NB4 (cell line): ENCODE measurements around the gene DNAJC13.
"Not testable (repeated sequence)": the region's sequence is repeated elsewhere in the genome, so short reads cannot be mapped to it uniquely, and the experiment has no call there.

Source experiments
- DNase-seq: peaks from one replicate; pipeline ENCODE4 v3.0.0; 2010; ENCODE audit warnings: low read depth
- H3K4me3 ChIP-seq: one replicate; pipeline ENCODE4 v1.5.1; 2011; ENCODE audit warnings: mild to moderate bottlenecking, low read depth, low read length, moderate library complexity
- MYC ChIP-seq: IDR thresholded peaks from 2 replicates; pipeline ENCODE4 v1.6.1; 2011; ENCODE audit warnings: low read depth, low read length
- POLR2A ChIP-seq: IDR thresholded peaks from 2 replicates; pipeline ENCODE4 v1.6.1; 2011; ENCODE audit warnings: mild to moderate bottlenecking; ENCODE audit not compliant: insufficient read length; ENCODE audit errors: extremely low read depth
- TF ChIP-seq, protein P1 (sequence below): IDR thresholded peaks from one replicate; pipeline ENCODE4 v1.5.1; 2012; ENCODE audit warnings: low read depth, low read length
- TF ChIP-seq, protein P2 (sequence below): IDR thresholded peaks from 2 replicates; pipeline ENCODE4 v1.6.1; 2011; ENCODE audit warnings: low read depth, low read length

The DNAJC13 gene

DNA sequence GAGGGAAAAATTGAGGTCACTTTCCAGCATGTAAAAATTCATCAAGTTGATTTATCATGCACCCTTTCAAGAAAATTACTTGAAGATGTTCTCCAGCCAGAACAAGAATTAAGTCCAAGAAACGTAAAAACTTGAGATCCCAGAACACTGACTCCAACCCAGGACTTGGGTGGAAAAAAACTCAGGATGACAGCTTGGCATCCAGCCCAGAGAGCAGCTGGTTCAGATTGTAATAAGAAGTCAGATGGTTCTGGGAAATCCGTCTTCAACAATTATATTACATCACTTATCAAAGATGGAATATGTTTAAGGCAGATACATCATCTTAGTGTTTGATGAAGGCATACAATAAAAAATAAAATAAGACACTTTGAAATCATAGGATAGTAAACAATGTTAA lies 23.0 kb upstream of the DNAJC13 start:
- no peak for DNase-seq
- H3K4me3 ChIP-seq: no peak overlapping the region
- TF ChIP-seq, protein P1, sequence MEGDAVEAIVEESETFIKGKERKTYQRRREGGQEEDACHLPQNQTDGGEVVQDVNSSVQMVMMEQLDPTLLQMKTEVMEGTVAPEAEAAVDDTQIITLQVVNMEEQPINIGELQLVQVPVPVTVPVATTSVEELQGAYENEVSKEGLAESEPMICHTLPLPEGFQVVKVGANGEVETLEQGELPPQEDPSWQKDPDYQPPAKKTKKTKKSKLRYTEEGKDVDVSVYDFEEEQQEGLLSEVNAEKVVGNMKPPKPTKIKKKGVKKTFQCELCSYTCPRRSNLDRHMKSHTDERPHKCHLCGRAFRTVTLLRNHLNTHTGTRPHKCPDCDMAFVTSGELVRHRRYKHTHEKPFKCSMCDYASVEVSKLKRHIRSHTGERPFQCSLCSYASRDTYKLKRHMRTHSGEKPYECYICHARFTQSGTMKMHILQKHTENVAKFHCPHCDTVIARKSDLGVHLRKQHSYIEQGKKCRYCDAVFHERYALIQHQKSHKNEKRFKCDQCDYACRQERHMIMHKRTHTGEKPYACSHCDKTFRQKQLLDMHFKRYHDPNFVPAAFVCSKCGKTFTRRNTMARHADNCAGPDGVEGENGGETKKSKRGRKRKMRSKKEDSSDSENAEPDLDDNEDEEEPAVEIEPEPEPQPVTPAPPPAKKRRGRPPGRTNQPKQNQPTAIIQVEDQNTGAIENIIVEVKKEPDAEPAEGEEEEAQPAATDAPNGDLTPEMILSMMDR: no peak
- TF ChIP-seq, protein P2, sequence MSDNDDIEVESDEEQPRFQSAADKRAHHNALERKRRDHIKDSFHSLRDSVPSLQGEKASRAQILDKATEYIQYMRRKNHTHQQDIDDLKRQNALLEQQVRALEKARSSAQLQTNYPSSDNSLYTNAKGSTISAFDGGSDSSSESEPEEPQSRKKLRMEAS: no peak
- TF ChIP-seq MYC (no peak), POLR2A (no peak)

DNA sequence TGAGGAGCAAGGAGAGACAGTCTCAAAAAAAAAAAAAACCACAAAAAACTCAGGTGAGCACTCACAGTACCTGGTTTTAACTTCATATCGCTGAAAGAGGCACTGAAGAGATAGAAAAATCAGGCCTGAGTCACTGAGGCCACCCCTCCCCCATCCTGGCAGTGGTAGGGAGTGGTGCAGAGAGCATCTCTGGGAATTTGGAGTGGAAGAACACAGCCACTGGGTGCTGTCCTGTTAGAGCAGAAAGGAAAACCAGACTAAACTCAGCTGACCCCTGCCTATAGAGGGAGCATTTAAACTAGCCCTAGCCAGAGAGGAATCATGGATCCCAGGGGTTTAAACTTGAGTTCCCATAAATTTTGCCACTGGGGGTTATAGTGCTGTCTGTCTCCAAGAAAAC lies 22.2 kb upstream of the DNAJC13 start:
- no peak for DNase-seq
- no peak overlapping the region for H3K4me3 ChIP-seq
- TF ChIP-seq POLR2A: no peak
- TF ChIP-seq, protein P1: no peak
- no peak for TF ChIP-seq MYC
- TF ChIP-seq, protein P2: no peak

DNA sequence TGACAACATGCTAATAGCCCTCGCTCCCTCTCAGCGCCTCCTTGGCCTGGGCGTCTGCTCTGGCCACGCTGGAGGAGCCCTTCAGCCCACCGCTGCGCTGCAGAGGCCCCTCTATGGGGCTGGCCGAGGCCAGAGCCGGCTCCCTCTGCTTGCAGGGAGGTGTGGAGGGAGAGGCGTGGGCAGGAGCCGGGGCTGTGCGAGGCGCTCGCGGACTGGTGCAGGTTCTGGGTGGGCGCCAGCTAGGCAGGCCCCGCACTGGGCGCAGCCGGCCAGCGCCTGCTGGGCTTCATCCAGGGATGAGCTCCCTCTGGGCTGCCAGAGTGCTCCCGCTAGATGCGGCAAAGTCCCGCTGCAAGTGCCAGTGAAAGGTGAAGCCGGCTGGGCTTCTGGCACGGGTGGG lies 21.0 kb upstream of the DNAJC13 start:
- DNase-seq: no peak
- H3K4me3 ChIP-seq: no peak overlapping the region
- TF ChIP-seq, protein P1: no peak
- TF ChIP-seq, protein P2: no peak
- no peak for TF ChIP-seq POLR2A
- no peak for TF ChIP-seq MYC

DNA sequence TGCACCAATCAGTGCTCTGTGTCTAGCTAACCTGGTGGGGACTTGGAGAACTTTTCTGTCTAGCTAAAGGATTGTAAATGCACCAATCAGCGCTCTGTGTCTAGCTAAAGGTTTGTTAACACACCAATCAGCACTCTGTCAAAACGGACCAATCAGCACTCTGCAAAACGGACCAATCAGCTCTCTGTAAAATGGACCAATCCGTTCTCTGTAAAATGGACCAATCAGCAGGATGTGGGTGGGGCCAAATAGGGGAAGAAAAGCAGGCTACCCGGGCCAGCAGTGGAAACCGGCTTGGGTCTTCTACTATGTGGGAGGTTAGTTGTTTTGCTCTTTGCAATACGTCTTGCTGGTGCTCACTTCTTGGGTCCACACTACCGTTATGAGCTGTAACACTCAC lies 20.5 kb upstream of the DNAJC13 start:
- not testable (repeated sequence) for DNase-seq, H3K4me3 ChIP-seq

DNA sequence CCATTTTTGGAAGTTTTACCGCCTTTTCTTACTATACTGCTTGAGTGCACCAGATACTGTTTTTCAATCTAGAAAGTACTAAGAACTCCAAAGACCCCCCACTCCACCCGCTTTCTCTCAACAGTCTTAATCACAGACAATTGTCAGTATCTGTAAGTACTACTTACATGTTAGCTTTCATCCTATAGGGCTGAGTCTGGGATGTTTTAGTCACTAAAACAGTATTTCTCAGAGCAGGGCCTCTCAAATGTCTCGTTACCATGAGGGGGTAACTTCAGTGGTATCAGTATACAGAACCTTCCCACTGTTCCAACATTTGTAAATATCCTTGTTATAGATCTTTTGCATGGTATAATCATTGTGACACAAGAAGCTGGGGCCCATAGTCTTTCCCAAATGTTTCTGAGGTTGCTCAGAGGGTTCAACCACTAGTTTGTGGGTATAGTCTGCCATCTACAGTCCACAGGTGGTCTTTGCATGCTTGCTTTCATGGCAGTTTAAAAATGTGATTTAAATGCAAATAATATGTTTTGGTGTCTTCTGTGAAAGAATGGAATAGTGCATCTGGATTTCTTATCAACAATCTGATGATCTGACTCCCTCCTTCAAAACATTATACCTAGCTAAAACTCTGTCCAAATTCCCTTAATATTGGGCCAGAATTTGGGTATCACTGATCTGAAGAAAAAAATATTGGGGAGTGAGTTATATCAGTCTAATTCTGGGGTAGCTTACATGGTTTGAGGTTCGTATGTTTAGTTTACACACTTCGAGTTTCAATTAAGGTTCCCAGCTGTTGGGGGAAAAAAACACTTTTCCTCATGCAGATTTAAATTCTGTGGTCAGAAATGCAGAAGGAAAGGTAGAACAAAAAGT lies 18.0 kb upstream of the DNAJC13 start:
- no peak overlapping the region for H3K4me3 ChIP-seq
- peak; percentile 70 for DNase-seq
- TF ChIP-seq, protein P1: peak; percentile 72
- no peak for TF ChIP-seq POLR2A
- TF ChIP-seq, protein P2: peak; percentile 81

DNA sequence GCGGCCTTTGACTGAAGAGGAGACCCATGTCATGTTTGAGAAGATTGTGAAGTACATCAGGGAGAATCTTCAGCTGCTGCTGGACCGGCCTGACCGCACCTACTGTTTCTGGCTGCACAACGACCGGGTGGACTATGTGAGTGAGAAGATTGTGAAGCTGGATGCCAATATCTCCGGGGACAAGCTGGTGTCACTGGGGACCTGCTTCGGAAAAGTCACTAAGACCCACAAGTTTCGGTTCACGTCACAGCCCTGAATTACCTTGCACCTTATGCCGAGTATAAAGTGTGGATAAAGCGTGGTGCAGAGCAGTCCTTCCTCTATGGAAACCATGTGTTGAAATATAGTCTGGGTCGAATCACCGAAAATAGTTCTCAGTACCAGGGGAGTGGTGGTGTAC lies 16.0 kb upstream of the DNAJC13 start:
- TF ChIP-seq, protein P2: no peak
- TF ChIP-seq MYC (no peak), POLR2A (no peak)
- TF ChIP-seq, protein P1: no peak
- no peak overlapping the region for H3K4me3 ChIP-seq
- DNase-seq: no peak
